Activated CD4-positive, alpha-beta T cell treated with anti-CD3 and anti-CD28 coated beads, Interleukin-10, Interleukin-2, amounts not matched to agents 100 ng/mL and 50 ng/mL, durations not matched to agents 16 hours and 8 hours (primary cell): ENCODE data around the gene SLC1A2.

Source experiments
- DNase-seq: peaks from one replicate; pipeline ENCODE4 v3.0.0-alpha.2; 2020

SLC1A2 gene

DNA sequence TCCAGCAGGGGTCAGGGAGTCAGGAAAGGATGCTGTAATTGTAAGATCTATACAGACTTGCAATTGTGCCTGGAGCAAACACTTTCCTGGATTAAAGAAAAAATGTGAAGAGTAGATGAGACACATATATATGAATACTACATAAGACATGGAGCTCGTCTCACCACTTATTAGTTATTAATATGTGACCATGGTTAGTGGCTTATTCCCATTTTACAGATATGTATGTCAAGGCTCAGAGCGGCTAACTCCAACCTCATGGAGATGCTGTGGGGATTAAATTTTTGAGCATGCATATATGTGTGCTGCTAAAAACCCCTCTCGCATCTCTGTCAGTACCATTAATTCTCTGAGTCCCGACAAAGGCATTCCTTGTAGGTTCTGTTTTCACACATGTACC, 125.7 kb downstream of the SLC1A2 start:
- no peak for DNase-seq

DNA sequence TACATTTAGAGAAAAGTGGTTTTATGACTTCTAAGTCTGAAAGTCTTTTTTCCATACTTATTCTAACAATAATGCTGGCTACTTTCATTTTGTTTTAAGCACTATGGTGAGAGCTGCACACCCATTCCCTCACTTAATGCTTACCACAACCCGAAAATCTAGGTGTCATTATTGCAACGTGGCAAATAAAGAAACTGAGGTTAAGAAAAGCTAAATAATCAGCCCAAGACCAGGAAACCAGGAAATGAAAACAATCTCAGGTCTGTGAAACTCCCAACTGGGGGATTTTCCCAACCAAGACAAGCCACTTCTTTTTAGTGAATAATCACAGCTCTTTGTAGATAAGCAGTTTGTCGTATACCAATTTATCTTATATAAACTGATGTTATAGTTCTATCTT, 126.3 kb downstream of the SLC1A2 start:
- DNase-seq: peak; percentile 30

DNA sequence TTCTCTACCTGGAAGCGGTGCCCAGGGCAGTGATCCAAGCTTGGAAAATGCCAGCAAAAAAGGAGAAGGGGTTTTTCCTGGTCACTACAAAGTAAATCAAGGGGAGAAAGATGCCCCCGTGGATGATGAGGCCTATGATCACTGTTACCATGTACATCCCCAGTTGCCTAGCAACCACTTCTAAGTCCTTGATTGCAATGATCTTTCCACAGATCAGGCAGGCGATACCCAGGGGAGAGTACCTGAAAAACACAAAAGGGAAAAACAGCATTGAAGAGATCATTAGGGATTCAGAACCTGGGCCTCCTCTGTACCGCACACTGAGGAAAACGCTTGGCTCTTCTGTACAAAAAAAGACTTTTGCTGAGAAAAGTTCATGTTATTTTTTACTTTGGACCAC, 127.1 kb downstream of the SLC1A2 start:
- no peak for DNase-seq

GRCh38 chr11:35290876-35291275, 128.5 kb downstream of the SLC1A2 start:
- no peak for DNase-seq

DNA sequence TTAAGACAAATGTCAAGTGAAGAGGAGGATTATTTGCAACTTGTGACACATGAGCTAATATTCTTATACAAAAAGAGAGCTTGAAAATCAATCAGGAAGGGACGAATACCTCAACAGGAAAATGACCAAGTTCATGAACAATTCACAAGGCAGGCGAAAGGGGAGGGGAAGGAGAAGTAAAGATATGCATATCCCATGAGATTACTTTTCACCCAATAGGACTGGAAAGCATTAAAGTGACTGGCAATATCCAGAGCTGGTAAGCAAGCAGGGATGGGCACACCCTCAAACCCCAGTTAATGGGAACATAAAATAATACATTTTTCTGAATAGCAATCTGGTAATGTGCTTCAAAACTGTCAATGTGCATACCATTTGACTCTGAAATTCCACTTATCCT, 129.5 kb downstream of the SLC1A2 start:
- DNase-seq: no peak

DNA sequence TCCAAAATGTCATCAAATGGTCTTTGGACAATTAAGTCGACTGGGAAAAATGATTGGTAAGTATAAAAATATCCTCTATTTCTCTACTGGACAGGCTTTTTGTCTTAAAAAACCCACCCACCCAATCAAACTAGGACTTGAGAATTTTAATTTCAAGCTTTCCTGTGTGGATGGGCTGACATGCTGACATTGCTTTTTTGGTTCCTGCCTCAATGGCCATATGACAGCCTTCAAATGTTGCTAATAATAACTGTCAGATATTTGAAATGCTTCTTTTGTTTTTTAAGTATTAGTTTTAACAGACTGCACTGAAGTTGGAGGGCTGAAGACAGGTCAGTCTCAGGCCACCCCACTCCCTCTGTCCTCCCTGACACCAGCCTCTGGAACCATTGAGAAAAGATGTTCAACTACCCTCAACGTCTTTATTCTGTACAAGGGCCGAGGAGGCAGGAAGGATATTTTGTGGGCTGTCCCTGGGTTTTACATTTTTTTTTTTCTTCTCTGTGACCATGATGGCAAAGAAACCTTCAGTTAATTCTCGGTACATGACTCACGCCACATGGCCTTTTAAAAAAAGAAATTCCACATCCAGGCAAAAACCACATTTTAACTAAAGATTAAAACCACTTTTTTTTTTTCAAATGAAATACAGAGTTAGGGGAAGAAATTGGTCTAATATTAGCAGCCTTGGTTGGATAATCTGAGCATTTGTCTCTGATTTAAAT, 130.4 kb downstream of the SLC1A2 start:
- DNase-seq: peak; percentile 29

- DNase-seq: no peak
These were observed 131.0 kb downstream of the SLC1A2 start for GRCh38 chr11:35288309-35288708.

DNA sequence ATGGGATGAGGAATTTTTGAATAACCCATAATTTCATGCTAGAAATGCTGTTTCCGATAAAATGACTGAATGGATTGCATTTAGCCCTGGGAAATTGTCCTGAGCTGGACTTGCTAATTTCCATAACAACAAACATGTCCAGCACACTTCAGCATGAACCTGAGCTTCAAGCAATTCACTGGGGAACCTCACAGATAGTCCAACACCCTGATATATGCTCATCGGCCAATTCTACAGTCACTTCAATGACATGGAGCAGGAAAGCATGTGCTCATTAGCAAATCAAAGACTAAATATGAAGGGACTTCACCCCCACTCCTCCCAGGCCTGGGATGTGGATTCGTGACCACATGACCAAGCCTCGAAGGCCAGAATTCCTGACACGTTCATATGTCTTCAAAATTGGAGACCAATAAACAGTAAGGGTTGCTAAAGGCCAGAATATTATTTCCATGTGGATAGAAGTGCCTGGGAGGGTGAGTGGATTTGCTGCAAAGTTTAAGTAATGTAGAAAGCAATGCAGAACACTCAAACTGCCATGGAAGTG, 131.9 kb downstream of the SLC1A2 start:
- DNase-seq: no peak

DNA sequence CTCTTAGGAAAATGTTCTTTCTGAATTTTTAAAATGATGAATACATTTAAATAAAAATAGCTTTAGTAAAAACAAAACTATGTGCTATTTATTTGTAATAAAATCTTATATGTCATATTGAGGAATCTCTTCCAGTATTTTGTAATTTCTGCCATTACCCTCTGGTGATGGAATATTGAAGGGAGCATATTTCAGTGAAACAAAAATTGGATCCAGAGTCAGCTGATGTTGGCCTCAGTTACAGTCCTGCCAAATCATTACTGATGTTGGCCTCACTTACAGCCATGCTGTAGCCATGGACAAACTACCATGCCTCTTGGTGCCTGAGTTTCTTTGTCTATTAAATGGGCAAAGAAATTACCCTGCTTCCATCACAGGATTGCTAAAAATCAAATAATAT, 133.2 kb downstream of the SLC1A2 start:
- DNase-seq: no peak

- no peak for DNase-seq
These were observed 133.9 kb downstream of the SLC1A2 start for GRCh38 chr11:35285471-35285870.

DNA sequence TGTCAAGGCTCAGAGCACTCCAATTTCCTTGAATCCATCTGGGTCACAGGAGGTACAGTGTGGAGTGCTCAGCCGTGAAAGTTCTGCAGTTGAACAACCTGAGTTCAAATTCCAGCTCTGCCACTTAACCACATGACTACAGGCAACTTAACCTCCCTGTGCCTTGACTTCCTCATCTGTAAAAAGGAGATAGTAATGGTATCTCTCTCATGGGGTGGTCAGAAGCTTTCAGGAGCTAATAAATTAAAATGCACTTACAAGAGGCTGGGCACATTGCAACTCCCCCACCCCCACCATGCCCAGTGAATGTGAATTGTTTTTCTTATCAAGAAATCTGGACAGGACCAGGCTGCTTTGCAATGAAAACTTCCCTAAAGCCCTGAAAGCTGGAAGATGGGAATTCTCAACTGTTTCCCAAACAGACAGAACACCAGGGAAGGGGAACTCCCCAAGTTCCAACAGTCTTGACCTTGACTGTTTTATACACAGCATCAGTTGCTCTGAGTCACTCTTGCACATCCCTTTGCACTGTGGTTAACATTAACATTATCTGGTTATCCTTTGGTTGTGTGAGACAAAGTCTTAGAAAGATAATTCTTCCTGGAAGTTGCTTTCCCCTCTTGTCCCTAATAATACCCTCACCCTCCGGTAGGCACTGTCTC, 137.0 kb downstream of the SLC1A2 start:
- DNase-seq: peak; percentile 32

- no peak for DNase-seq
These were observed 138.1 kb downstream of the SLC1A2 start for GRCh38 chr11:35281169-35281688.

DNA sequence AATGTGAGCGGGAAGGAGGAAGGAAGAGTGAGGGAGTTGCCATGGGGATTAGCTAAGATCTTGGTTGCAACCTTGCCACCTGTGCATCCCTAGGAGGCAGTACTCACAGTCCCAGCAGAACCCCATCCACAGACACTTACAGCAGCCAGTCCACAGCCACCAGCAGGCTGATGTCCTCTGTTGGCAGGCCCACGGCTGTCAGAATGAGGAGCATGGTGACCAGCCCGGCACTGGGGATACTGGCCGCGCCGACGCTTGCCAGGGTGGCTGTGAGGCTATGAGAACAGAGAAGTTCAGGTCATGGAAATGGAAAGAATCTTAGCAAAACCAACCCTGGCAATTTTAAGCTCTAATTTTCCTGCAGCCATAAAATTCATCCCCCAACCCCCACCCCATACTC, 138.6 kb downstream of the SLC1A2 start:
- DNase-seq: no peak

DNA sequence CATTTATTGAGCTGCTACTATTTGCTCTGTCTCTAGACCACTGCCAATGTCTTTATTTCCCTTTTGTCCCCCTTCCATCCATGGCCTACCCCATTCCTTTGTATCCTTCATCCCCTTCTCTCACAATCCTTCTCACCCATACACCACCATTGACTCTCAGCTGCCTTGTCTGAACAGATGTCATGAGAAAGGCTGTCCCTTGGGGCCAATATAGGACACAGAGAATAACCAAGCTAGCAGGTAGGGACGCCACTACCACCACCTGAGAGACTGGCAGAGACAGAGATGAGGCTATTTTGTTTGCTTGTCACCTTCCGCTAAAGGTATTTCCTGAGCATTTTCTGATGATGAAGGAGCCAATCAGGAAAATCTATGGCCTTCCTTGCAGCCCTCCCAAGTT, 141.5 kb downstream of the SLC1A2 start:
- no peak for DNase-seq

GRCh38 chr11:35276396-35277145, 142.8 kb downstream of the SLC1A2 start:
- DNase-seq: peak; percentile 29

- no peak for DNase-seq
These were observed 143.6 kb downstream of the SLC1A2 start for GRCh38 chr11:35275786-35276170.

GRCh38 chr11:35274909-35275785, 144.2 kb downstream of the SLC1A2 start:
- DNase-seq: no peak

DNA sequence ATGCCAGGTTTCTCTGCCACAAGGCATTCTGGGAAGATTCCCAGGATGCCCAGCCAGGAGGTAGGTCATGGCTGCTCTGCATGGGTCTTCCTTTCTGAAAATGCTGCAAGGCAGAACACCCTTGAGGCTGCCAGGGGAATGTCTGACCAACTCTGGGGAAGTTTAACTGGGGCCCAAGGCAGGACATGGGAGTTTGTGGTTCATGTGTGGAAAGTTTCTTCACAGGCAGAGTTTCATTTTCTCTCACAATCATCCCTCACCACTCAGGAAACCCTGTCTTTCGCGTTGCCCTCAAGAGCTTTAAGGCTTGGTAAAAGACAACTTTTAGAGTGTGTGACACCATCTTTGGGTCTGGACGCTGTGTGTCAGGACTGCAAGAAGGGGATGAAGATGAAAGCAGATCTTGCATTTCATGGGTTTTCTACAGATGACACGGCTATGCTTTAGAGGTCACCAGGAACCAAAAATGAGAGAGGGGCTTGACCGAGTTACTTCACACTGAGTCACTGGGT, 146.9 kb downstream of the SLC1A2 start:
- DNase-seq: peak; percentile 84

GRCh38 chr11:35271031-35271430, 148.3 kb downstream of the SLC1A2 start:
- DNase-seq: no peak

DNA sequence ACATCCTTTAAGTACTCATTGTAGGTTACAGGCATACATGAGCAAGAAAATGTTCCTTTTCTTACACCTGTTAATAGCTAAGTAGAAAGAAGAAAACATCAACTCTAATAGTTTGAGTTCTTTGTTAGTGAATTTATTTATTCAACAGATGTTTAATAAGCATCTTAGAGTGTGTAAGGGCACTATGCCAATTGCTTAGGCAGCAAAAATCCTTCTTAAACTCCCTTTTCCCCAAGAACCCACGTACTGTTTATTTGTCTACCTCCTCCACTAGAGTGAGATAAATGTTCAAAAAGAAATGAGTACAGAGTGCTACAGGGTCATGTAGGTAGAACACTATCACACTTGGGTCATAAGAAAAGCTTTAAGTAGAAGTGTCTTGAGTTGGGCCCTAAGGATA, 149.0 kb downstream of the SLC1A2 start:
- DNase-seq: no peak

DNA sequence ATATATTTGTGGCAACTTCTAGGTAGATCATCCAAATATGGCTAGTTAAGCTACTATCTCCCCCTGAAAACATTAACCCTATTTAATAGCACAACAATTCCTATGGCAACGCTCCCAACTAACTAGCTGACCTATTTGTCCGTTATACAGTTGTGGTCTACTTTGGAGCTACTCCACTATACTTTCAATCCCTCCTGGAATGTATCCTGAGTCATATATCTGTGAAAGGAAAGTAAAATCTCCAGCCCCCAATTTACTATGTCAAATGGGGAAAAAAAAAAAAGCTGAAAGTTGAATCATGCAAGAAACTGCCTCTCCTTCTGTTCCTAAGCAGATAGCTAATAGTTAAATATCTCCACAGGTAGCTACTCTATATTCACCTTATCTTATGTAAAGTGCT, 151.9 kb downstream of the SLC1A2 start:
- DNase-seq: no peak

DNA sequence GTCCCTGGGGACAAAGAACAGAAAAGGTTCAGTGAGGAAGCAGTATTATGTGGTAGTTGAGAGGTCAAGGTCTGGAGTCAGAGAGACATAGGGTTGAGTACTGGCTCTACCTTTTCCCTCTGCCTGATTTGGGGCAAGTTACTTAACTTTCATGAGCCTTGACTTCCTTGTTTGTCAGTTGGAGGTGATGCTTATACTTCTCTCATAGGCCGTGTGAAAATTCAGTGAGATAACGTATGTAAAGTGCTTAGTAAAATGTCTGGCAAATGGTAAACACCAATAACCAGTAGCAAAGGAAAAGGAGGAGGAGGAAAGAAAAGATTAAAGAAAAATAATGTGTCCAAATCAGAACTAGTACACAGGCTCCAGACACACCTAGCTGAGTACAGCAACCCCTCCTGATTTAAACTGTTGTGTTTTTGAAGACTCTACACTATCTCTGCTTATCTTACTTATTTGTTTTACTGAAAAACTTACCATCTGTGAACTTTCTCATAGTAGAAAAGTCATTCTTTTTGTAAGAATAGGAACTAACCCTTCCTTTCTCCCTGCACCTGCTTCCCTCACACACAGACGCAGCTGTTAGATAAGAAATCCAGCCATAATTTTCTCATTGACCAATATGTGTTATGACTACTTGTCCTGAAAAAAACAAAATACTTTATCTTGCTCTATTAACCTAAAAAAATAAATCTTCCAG, 153.5 kb downstream of the SLC1A2 start:
- no peak for DNase-seq
